Lung (tissue), 12 donors: ENCODE data around the gene DUSP3. TPM values are rescaled to one million over a fixed set of nuclear protein-coding genes. Genes with fewer than 3 reads are reported as not detected.

ENCODE experiments used
- ATAC-seq: fragments of 200-7000 bp; cut with Tn5 transposase; one replicate; pipeline ENCODE4 v1.9.1; 2020; ENCODE audit warnings: moderate number of reproducible peaks; ENCODE audit not compliant: insufficient read depth, low FRiP score
- DNase-seq, 3 donors: peaks; one replicate each; pipeline ENCODE4 v3.0.0-alpha.2; 2013 to 2017
- H3K27ac ChIP-seq, 2 donors: one replicate each; pipeline ENCODE4 v1.5.1; 2013; ENCODE audit warnings: mild to moderate bottlenecking in 2 of 2, moderate library complexity in 2 of 2, control low read depth in 1 of 2, inconsistent platforms in 1 of 2, low read depth in 1 of 2, low read length in 1 of 2
- H3K27me3 ChIP-seq, 3 donors: one replicate each; pipeline ENCODE4 v1.5.1; 2013; ENCODE audit warnings: low read length in 2 of 3; ENCODE audit not compliant: control insufficient read depth in 3 of 3, insufficient read depth in 3 of 3
- H3K36me3 ChIP-seq, 4 donors: one replicate each; pipeline ENCODE4 v1.5.1; 2013; ENCODE audit warnings: low read length in 4 of 4, mild to moderate bottlenecking in 1 of 4, moderate library complexity in 1 of 4; ENCODE audit not compliant: control insufficient read depth in 4 of 4, insufficient read depth in 4 of 4
- H3K4me1 ChIP-seq, 5 donors: one replicate each; pipeline ENCODE4 v1.5.1; 2013; ENCODE audit warnings: low read length in 5 of 5, mild to moderate bottlenecking in 2 of 5, moderate library complexity in 1 of 5; ENCODE audit not compliant: control insufficient read depth in 5 of 5, insufficient read depth in 5 of 5
- H3K4me3 ChIP-seq: one replicate; pipeline ENCODE4 v1.5.1; 2013; ENCODE audit warnings: mild to moderate bottlenecking, control low read depth, moderate library complexity
- H3K9ac ChIP-seq, 2 donors: one replicate each; pipeline ENCODE4 v1.5.1; 2013; ENCODE audit warnings: low read length in 2 of 2, control low read depth in 1 of 2; ENCODE audit not compliant: insufficient read depth in 1 of 2
- H3K9me3 ChIP-seq, 4 donors: one replicate each; pipeline ENCODE4 v1.5.1; 2013; ENCODE audit warnings: low read length in 3 of 4, mild to moderate bottlenecking in 1 of 4, moderate library complexity in 1 of 4; ENCODE audit not compliant: control insufficient read depth in 4 of 4, insufficient read depth in 3 of 4
- CTCF ChIP-seq: IDR thresholded peaks from 2 replicates; pipeline ENCODE4 v1.5.1; 2012; ENCODE audit warnings: mild to moderate bottlenecking; ENCODE audit errors: control extremely low read depth, extremely low read depth
- WGBS, 2 donors: extraction: QIAGEN DNeasy Blood & Tissue Kit; methylation state at CpG; one replicate each; pipeline ENCODE4 v1.1.7; 2013; 5-methylcytosine and 5-hydroxymethylcytosine counted together
- polyA plus RNA-seq, 2 donors: library from polyadenylated mRNA; stranded (reverse); fragments of 200-250 nt; gene quantifications; one replicate each; pipeline ENCODE4 v1.2.1, GENCODE V29; 2013
- total RNA-seq, 2 donors: library from RNA; depleted of rRNA in 1 of 2; stranded (reverse); fragments of >200 nt in 1 of 2; gene quantifications; one replicate each; pipeline ENCODE4 v1.2.1, GENCODE V29; 2014 to 2021
- donor health status: control.
- donor health status: control.
- donor health status: Bipolar disorder and iron deficiency.
- donor health status: healthy.
- donor health status: DM: yes; HTN: yes; CAD: no.

The DUSP3 gene
- total and polyA plus RNA-seq, 4 donors = 49.6 to 86.3 (median 66.5) TPM

- Histone ChIP-seq H3K27me3 (peaks cover 0 to 6% (median 5%) of the 10 kb centered on the region in 3 donors), H3K4me1 (peaks cover 0 to 11% (median 0%) of the 10 kb centered on the region in 5 donors), H3K9ac (no peak overlapping the region), H3K36me3 (no peaks in the 10 kb centered on the region), H3K27ac (no peak overlapping the region), H3K4me3 (no peak overlapping the region), H3K9me3 (peaks cover 0 to 1% (median 0%) of the 10 kb centered on the region in 4 donors)
- no peak for ATAC-seq
- no peak for TF ChIP-seq CTCF
- no peak for DNase-seq
- whole genome bisulfite sequencing, 2 donors = 77 to 86% methylated on average over 5 of the region's 5 CpGs
Measured at GRCh38 chr17:43741636-43742035, 37.1 kb downstream of the DUSP3 start.

- Histone ChIP-seq H3K9ac (no peak overlapping the region), H3K4me3 (no peak overlapping the region), H3K27me3 (peaks cover 0 to 3% (median 0%) of the 10 kb centered on the region in 3 donors), H3K9me3 (peaks cover 0 to 1% (median 0%) of the 10 kb centered on the region in 4 donors), H3K36me3 (no peaks in the 10 kb centered on the region), H3K27ac (no peak overlapping the region), H3K4me1 (peaks cover 0 to 6% (median 0%) of the 10 kb centered on the region in 5 donors)
- DNase-seq (no peak), ATAC-seq (no peak)
- 81 to 84% methylated on average over 4 of the region's 4 CpGs for WGBS, 2 donors
- no peak for TF ChIP-seq CTCF
Measured at GRCh38 chr17:43740541-43740940, 38.2 kb downstream of the DUSP3 start.

GRCh38 chr17:43737722-43738121 lies 41.1 kb downstream of the DUSP3 start:
- Histone ChIP-seq H3K4me3 (no peak overlapping the region), H3K9ac (no peak overlapping the region), H3K4me1 (peaks cover 0 to 2% (median 0%) of the 10 kb centered on the region in 5 donors), H3K27me3 (no peaks in the 10 kb centered on the region), H3K36me3 (no peaks in the 10 kb centered on the region), H3K27ac (no peak overlapping the region), H3K9me3 (peaks cover 0 to 3% (median 0%) of the 10 kb centered on the region in 4 donors)
- DNase-seq (no peak), ATAC-seq (no peak)
- WGBS, 2 donors = 86 to 94% methylated on average over 2 of the region's 2 CpGs
- TF ChIP-seq CTCF = no peak

- Histone ChIP-seq H3K4me1 (peaks cover 0 to 1% (median 0%) of the 10 kb centered on the region in 5 donors), H3K27ac (no peak overlapping the region), H3K9ac (no peak overlapping the region), H3K36me3 (no peaks in the 10 kb centered on the region), H3K27me3 (no peaks in the 10 kb centered on the region), H3K4me3 (no peak overlapping the region), H3K9me3 (peaks cover 0 to 3% (median 0%) of the 10 kb centered on the region in 4 donors)
- DNase-seq (no peak), ATAC-seq (no peak)
- 92 to 95% methylated on average over 2 of the region's 2 CpGs for WGBS, 2 donors
- no peak for TF ChIP-seq CTCF
Measured at GRCh38 chr17:43736389-43736788, 42.4 kb downstream of the DUSP3 start.
